Measurements from ENCODE around the gene USP34. TPM values are rescaled to one million over a fixed set of nuclear protein-coding genes. Genes with fewer than 3 reads are reported as not detected.
A peak's percentile ranks its signal among the peaks of the same experiment; 100 is the strongest.

Gene USP34
- total and polyA plus RNA-seq, 3 donors from 2014 or later = 92.3 to 235 (median 230) TPM

GRCh38 chr2:61431345-61431744 lies 39.5 kb downstream of the USP34 start:
- TF ChIP-seq CTCF (IDR thresholded peaks at IDR 0.05) = no peak
- no peak for TF ChIP-seq POLR2A (IDR thresholded peaks at IDR 0.05)
- intact Hi-C loops (cut with DNase I; ENCODE audit: low total_unique reads) = no loop called here
- 96 to 97% methylated on average over 5 of the region's 5 CpGs for WGBS, 2 donors
- Histone ChIP-seq H3K4me1 (no peaks in the 10 kb centered on the region), H3K27me3 (no peaks in the 10 kb centered on the region), H3K27ac (no peak overlapping the region), H3K36me3 (ENCODE audit: low read depth, missing control alignments) (no peaks in the 10 kb centered on the region), H3K9me3 (no peaks in the 10 kb centered on the region), H3K4me3 (no peak overlapping the region)
- no peak for DNase-seq

DNA sequence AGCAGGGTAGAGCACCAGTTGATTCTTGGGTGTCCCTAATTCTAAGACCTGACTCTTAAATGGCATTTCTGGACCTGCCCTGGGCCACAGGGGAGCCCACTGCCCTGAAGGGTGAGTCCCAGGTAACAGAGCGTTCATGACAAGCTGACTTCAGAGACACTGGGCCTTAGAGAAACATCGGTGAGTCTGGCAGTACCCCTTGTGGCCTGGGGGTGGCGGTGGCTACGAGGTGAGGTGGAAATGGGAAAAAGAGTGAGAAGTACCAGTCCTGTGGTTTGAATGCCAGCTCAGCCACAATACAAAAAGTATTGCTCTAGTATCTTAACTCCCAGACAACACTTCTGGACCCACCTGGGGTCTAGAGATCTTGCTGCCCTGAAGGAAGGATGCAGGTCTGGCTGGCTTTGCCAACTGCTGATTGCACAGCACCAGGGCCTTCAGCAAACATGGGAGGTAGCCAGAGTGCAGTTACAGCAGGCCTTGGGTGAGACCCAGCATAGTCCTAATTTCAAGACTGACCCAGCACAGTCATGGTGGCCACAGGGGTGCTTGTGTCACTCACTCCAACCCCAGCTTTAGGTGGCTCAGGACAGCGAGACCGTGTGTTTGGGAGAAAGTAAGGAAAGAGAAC lies 44.5 kb downstream of the USP34 start:
- no peak for DNase-seq
- TF ChIP-seq POLR2A (IDR thresholded peaks at IDR 0.05) (no peak), CTCF (IDR thresholded peaks at IDR 0.05) (peak; percentile 12 to 36 (median 25))
- whole genome bisulfite sequencing, 2 donors = 70 to 72% methylated on average over 6 of the region's 6 CpGs
- Histone ChIP-seq H3K27me3 (no peaks in the 10 kb centered on the region), H3K36me3 (ENCODE audit: low read depth, missing control alignments) (no peaks in the 10 kb centered on the region), H3K27ac (no peak overlapping the region), H3K9me3 (no peaks in the 10 kb centered on the region), H3K4me3 (no peak overlapping the region), H3K4me1 (peaks cover 3% of the 10 kb centered on the region)
- intact Hi-C loops (cut with DNase I; ENCODE audit: low total_unique reads) = no loop called here

- intact Hi-C loops (cut with DNase I; ENCODE audit: low total_unique reads) = no loop called here
- TF ChIP-seq CTCF (IDR thresholded peaks at IDR 0.05) (no peak), POLR2A (IDR thresholded peaks at IDR 0.05) (no peak)
- Histone ChIP-seq H3K27ac (no peak overlapping the region), H3K4me1 (peaks cover 10% of the 10 kb centered on the region), H3K9me3 (no peaks in the 10 kb centered on the region), H3K27me3 (no peaks in the 10 kb centered on the region), H3K4me3 (no peak overlapping the region), H3K36me3 (ENCODE audit: low read depth, missing control alignments) (no peaks in the 10 kb centered on the region)
- no peak for DNase-seq
- 86 to 92% methylated on average over 6 of the region's 6 CpGs for WGBS, 2 donors
Measured at GRCh38 chr2:61425605-61426155, 45.2 kb downstream of the USP34 start.

- 54 to 73% methylated on average over 3 of the region's 3 CpGs for WGBS, 2 donors
- H3K4me1 ChIP-seq = peaks cover 10% of the 10 kb centered on the region
- intact Hi-C loops (cut with DNase I; ENCODE audit: low total_unique reads) = no loop called here
- H3K27ac ChIP-seq = no peak overlapping the region
- no peaks in the 10 kb centered on the region for H3K36me3 ChIP-seq (ENCODE audit: low read depth, missing control alignments)
- H3K27me3 ChIP-seq = no peaks in the 10 kb centered on the region
- no peak for DNase-seq
- no peaks in the 10 kb centered on the region for H3K9me3 ChIP-seq
- no peak overlapping the region for H3K4me3 ChIP-seq
- no peak for TF ChIP-seq CTCF (IDR thresholded peaks at IDR 0.05)
- TF ChIP-seq POLR2A (IDR thresholded peaks at IDR 0.05) = no peak
Measured at GRCh38 chr2:61423714-61424113, 47.2 kb downstream of the USP34 start.

GRCh38 chr2:61421611-61422010 lies 49.3 kb downstream of the USP34 start:
- TF ChIP-seq POLR2A (IDR thresholded peaks at IDR 0.05) (no peak), CTCF (IDR thresholded peaks at IDR 0.05) (no peak)
- H3K9me3 ChIP-seq = no peaks in the 10 kb centered on the region
- WGBS, 2 donors = 89 to 92% methylated on average over 9 of the region's 9 CpGs
- DNase-seq = no peak
- H3K4me3 ChIP-seq = no peak overlapping the region
- no peak overlapping the region for H3K27ac ChIP-seq
- intact Hi-C loops (cut with DNase I; ENCODE audit: low total_unique reads) = no loop called here
- H3K4me1 ChIP-seq = peaks cover 10% of the 10 kb centered on the region
- H3K27me3 ChIP-seq = no peaks in the 10 kb centered on the region
- no peaks in the 10 kb centered on the region for H3K36me3 ChIP-seq (ENCODE audit: low read depth, missing control alignments)
